Measurements from ENCODE around the gene FRMPD2.
A peak's percentile ranks its signal among the peaks of the same experiment; 100 is the strongest.

FRMPD2 gene, protein sequence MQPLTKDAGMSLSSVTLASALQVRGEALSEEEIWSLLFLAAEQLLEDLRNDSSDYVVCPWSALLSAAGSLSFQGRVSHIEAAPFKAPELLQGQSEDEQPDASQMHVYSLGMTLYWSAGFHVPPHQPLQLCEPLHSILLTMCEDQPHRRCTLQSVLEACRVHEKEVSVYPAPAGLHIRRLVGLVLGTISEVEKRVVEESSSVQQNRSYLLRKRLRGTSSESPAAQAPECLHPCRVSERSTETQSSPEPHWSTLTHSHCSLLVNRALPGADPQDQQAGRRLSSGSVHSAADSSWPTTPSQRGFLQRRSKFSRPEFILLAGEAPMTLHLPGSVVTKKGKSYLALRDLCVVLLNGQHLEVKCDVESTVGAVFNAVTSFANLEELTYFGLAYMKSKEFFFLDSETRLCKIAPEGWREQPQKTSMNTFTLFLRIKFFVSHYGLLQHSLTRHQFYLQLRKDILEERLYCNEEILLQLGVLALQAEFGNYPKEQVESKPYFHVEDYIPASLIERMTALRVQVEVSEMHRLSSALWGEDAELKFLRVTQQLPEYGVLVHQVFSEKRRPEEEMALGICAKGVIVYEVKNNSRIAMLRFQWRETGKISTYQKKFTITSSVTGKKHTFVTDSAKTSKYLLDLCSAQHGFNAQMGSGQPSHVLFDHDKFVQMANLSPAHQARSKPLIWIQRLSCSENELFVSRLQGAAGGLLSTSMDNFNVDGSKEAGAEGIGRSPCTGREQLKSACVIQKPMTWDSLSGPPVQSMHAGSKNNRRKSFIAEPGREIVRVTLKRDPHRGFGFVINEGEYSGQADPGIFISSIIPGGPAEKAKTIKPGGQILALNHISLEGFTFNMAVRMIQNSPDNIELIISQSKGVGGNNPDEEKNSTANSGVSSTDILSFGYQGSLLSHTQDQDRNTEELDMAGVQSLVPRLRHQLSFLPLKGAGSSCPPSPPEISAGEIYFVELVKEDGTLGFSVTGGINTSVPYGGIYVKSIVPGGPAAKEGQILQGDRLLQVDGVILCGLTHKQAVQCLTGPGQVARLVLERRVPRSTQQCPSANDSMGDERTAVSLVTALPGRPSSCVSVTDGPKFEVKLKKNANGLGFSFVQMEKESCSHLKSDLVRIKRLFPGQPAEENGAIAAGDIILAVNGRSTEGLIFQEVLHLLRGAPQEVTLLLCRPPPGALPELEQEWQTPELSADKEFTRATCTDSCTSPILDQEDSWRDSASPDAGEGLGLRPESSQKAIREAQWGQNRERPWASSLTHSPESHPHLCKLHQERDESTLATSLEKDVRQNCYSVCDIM (N-terminal part only)

DNA sequence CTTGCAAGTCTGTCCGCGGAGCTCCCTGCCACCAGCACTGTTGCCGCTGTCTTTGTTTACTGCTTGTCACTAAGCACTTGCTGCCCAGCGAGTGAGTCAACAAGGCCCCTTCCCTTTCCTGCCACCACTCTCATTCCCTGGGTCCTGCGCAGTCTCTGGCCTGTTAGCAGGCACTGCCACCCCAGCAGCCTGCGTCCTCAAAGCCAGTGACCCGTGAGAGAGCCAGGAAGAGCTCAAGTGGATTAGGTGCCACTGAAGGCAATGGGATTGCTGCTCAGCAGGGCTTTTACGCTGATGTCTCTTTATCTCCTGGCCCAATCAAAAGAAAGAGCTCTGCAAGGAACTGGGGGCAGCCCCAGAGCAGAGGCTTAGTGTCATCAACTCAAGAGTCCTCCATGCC, at the start of gene FRMPD2:
FRMPD2 (minus strand) TSS at position 61 of the 400 bp plus-strand sequence. CDS start 129 bp downstream, outside the sequence.
- DNase-seq (ENCODE audit: low read depth) = no peak
- TF ChIP-seq, protein P1, sequence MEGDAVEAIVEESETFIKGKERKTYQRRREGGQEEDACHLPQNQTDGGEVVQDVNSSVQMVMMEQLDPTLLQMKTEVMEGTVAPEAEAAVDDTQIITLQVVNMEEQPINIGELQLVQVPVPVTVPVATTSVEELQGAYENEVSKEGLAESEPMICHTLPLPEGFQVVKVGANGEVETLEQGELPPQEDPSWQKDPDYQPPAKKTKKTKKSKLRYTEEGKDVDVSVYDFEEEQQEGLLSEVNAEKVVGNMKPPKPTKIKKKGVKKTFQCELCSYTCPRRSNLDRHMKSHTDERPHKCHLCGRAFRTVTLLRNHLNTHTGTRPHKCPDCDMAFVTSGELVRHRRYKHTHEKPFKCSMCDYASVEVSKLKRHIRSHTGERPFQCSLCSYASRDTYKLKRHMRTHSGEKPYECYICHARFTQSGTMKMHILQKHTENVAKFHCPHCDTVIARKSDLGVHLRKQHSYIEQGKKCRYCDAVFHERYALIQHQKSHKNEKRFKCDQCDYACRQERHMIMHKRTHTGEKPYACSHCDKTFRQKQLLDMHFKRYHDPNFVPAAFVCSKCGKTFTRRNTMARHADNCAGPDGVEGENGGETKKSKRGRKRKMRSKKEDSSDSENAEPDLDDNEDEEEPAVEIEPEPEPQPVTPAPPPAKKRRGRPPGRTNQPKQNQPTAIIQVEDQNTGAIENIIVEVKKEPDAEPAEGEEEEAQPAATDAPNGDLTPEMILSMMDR (IDR thresholded peaks at IDR 0.05; ENCODE audit: low read depth, low read length, missing control alignments) = no peak
- H3K4me3 ChIP-seq (ENCODE audit: low read depth, low read length) = no peak within 1 kb of the TSS

DNA sequence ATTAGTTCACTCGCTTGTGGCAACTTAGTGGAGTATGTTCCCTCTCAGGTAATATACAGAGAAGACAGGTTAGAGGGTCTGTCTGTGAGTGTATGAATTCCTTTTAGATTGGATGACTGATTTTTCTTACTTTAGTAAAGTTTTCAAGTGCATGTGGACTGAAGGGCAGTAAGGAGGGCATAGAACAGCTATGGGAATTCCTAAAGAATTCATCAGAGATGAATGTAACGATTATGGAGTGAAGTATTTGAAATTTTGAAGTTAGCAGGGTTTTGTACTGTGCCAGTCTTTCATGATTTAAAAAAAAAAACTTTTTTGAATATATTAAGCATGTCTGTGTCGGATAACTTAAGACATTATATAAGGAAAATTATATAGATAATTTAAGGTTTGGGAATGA, 47.5 kb upstream of the FRMPD2 start:
- DNase-seq (ENCODE audit: low read depth) = no peak
- TF ChIP-seq, protein P1 (IDR thresholded peaks at IDR 0.05; ENCODE audit: low read depth, low read length, missing control alignments) = no peak
- no peak overlapping the region for H3K4me3 ChIP-seq (ENCODE audit: low read depth, low read length)

DNA sequence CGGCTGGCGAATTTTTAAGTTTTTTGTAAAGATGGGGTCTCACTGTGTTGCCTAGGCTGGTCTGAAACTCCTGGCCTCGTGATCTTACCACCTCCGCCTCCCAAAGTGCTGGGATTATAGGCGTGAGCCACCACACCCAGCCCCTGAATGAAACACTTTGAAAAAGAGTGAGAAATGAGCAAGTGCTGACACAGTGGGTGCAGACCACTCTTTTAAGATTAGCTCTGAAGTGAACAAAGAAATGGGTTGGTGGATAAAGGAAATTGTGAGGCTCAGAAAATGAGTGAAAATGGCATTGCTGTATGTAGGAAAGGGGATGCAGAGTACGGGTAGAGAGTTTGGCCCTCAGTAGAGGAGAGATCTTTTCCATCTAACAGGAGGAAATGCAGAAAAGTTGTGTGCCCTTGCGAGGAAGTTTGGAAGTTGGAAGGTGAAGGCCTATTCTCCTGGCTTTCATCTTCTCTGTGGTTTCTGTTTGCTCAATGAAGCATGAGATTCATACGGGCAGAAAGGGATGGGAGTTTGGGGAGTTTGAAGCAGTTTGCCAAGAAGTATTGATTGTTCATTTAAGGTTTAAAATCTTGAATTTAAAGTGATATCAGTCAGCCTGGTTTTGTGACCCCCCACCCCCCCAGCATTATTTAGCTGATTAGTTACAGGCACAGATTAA, 43.0 kb upstream of the FRMPD2 start:
- DNase-seq (ENCODE audit: low read depth) = no peak
- no peak overlapping the region for H3K4me3 ChIP-seq (ENCODE audit: low read depth, low read length)
- TF ChIP-seq, protein P1 (IDR thresholded peaks at IDR 0.05; ENCODE audit: low read depth, low read length, missing control alignments) = no peak

DNA sequence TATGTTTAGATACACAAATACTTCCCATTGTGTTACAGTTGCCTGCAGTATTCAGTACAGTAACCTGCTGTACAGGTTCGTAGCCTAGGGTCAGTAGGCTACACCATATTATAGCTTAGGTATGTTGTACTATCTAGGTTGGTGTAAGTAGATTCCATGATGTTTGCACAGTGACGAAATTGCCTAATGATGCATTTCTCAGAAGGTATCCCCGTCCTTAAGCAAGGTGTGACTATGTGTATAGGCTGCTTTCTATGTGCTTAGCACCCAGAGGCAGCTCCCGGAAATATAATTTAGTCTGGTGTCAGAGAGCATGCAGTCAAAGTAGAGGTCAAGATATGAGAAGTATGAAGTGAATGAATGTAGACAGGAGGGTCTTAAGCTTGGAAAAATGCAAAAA, 41.7 kb upstream of the FRMPD2 start:
- no peak for DNase-seq (ENCODE audit: low read depth)
- no peak overlapping the region for H3K4me3 ChIP-seq (ENCODE audit: low read depth, low read length)
- TF ChIP-seq, protein P1 (IDR thresholded peaks at IDR 0.05; ENCODE audit: low read depth, low read length, missing control alignments) = no peak

DNA sequence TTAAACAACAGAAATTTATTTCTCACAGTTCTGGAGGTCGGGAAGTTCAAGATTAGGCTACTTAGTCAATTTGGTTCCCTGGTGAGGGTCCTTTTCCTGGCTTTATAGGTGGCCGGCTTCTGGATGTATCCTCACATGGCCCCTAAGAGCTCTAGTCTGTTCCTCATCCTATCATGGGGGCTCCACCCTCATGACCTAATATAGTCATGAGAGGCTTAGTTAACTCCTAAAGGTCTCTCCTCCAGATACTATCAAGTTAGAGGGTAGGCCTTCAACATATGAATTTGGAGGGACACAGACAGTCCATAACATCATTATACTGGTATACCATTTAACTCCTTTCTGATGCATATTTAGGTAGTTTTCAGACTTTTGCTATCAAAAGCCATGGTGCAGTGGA, 39.6 kb upstream of the FRMPD2 start:
- no peak for DNase-seq (ENCODE audit: low read depth)
- H3K4me3 ChIP-seq (ENCODE audit: low read depth, low read length) = no peak overlapping the region
- TF ChIP-seq, protein P1 (IDR thresholded peaks at IDR 0.05; ENCODE audit: low read depth, low read length, missing control alignments) = no peak

DNA sequence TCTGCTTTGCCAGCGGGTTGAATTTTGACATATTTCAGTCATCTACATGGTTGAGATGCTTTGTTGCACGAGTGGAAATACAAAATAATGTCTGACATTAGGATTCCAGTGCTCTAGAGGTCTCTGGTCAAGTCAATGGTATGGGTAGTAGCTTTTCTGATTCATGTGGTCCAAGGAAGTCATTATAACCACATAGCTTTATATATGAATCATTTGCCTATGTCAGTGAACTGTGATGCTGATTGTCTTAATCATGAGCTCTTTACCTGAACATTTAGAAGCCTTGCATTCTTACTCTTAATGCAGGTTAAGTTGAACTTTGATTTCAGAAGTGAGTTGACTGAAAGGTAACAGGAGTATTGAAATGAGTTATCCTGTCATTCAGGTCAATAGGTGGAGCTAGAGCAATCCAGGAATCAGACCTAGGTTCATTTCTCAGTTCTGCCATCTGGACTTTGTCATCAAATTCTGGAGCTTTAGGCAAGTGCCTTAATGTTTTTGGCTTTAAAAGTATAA, 35.3 kb upstream of the FRMPD2 start:
- DNase-seq (ENCODE audit: low read depth) = no peak
- H3K4me3 ChIP-seq (ENCODE audit: low read depth, low read length) = no peak overlapping the region
- TF ChIP-seq, protein P1 (IDR thresholded peaks at IDR 0.05; ENCODE audit: low read depth, low read length, missing control alignments) = peak; percentile 39
